ENCODE data around the gene NUP210L. TPM values are rescaled to one million over a fixed set of nuclear protein-coding genes. Genes with fewer than 3 reads are reported as not detected.

Gene NUP210L
- under 1 TPM in 3 of 4 donors, not detected in 1; 0.13 to 0.38 (median 0.22) TPM for total RNA-seq

- H3K4me3 ChIP-seq (replicated peaks in 1 of 3) = no peak within 1 kb of the TSS
- H3K27me3 ChIP-seq = no peaks in the 10 kb centered on the region
- H3K27ac ChIP-seq = peak within 1 kb of the TSS; percentile 11 to 85 (median 81)
- peak; percentile 66 to 81 for DNase-seq
- WGBS, 2 donors = 51 to 58% methylated on average over 28 to 29 of the region's 29 CpGs
- TF ChIP-seq POLR2A (IDR thresholded peaks at IDR 0.05) (peak in 1 of 2 donors; percentile 3), CTCF (IDR thresholded peaks at IDR 0.05) (no peak)
- H3K4me1 ChIP-seq = peaks cover 14 to 27% of the 10 kb centered on the region in 2 donors
- intact Hi-C loops (cut with DNase I) = no loop called here
- H3K36me3 ChIP-seq = peaks cover 11 to 14% of the 10 kb centered on the region in 2 donors
- H3K9me3 ChIP-seq = no peaks in the 10 kb centered on the region
These were observed at the start of gene NUP210L for GRCh38 chr1:154154534-154155191. TSS of gene NUP210L (minus strand) at chr1:154155073.

- no peaks in the 10 kb centered on the region for H3K27me3 ChIP-seq
- 87 to 92% methylated on average over 3 of the region's 3 CpGs for WGBS, 2 donors
- no peaks in the 10 kb centered on the region for H3K9me3 ChIP-seq
- intact Hi-C loops (cut with DNase I) = no loop called here
- H3K4me3 ChIP-seq (replicated peaks in 1 of 3) = no peak overlapping the region
- no peaks in the 10 kb centered on the region for H3K4me1 ChIP-seq
- H3K36me3 ChIP-seq = no peaks in the 10 kb centered on the region
- H3K27ac ChIP-seq = no peak overlapping the region
- DNase-seq = no peak
- TF ChIP-seq POLR2A (IDR thresholded peaks at IDR 0.05) = no peak
- TF ChIP-seq CTCF (IDR thresholded peaks at IDR 0.05) = no peak
These were observed 44.6 kb upstream of the NUP210L start for GRCh38 chr1:154199563-154199879.

GRCh38 chr1:154198756-154199562 lies 44.1 kb upstream of the NUP210L start:
- TF ChIP-seq POLR2A (IDR thresholded peaks at IDR 0.05) (no peak), CTCF (IDR thresholded peaks at IDR 0.05) (peak in 3 of 6 experiments; percentile 36 to 60 (median 40))
- H3K4me3 ChIP-seq (replicated peaks in 1 of 3) = no peak overlapping the region
- WGBS, 2 donors = 17 to 18% methylated on average over 5 of the region's 5 CpGs
- intact Hi-C loops (cut with DNase I) = no loop called here
- peak; percentile 17 to 32 for DNase-seq
- H3K36me3 ChIP-seq = no peaks in the 10 kb centered on the region
- no peaks in the 10 kb centered on the region for H3K4me1 ChIP-seq
- H3K27ac ChIP-seq = no peak overlapping the region
- H3K27me3 ChIP-seq = no peaks in the 10 kb centered on the region
- no peaks in the 10 kb centered on the region for H3K9me3 ChIP-seq

GRCh38 chr1:154193821-154194220 lies 38.9 kb upstream of the NUP210L start:
- 42 to 53% methylated on average over 7 to 8 of the region's 8 CpGs for WGBS, 2 donors
- peak in 1 of 2 donors; percentile 19 for DNase-seq
- TF ChIP-seq CTCF (IDR thresholded peaks at IDR 0.05) (no peak), POLR2A (IDR thresholded peaks at IDR 0.05) (no peak)
- Histone ChIP-seq H3K4me3 (replicated peaks in 1 of 3) (no peak overlapping the region), H3K4me1 (no peaks in the 10 kb centered on the region), H3K36me3 (no peaks in the 10 kb centered on the region), H3K27me3 (no peaks in the 10 kb centered on the region), H3K9me3 (no peaks in the 10 kb centered on the region), H3K27ac (no peak overlapping the region)
- intact Hi-C loops (cut with DNase I) = no loop called here

GRCh38 chr1:154192476-154192875 lies 37.6 kb upstream of the NUP210L start:
- Histone ChIP-seq H3K36me3 (no peaks in the 10 kb centered on the region), H3K4me1 (no peaks in the 10 kb centered on the region), H3K4me3 (replicated peaks in 1 of 3) (no peak overlapping the region), H3K27ac (no peak overlapping the region), H3K27me3 (no peaks in the 10 kb centered on the region), H3K9me3 (no peaks in the 10 kb centered on the region)
- intact Hi-C loops (cut with DNase I) = no loop called here
- no peak for DNase-seq
- TF ChIP-seq POLR2A (IDR thresholded peaks at IDR 0.05) (no peak), CTCF (IDR thresholded peaks at IDR 0.05) (no peak)
- 39 to 45% methylated on average over 3 of the region's 3 CpGs for WGBS, 2 donors

All from thyroid gland (tissue), 4 donors.